K562 (cell line): ENCODE measurements around the gene ZNF701. TPM values are rescaled to one million over a fixed set of nuclear protein-coding genes. Genes with fewer than 3 reads are reported as not detected.
"Not testable (repeated sequence)": the region's sequence is repeated elsewhere in the genome, so short reads cannot be mapped to it uniquely, and the experiment has no call there.

Source experiments
- ATAC-seq: fragments of 200-7000 bp; cut with Tn5 transposase; 3 replicates; pipeline ENCODE4 v1.9.1; 2020; ENCODE audit warnings: moderate library complexity
- BruUV-seq: library from RNA; stranded (reverse); fragments of 400-500 nt; replicated peaks from 2 replicates; lab custom pipeline; 2021; lab: Mats Ljungman, UMichigan
- CTCF ChIA-PET: fragments of 300-600 bp; formaldehyde crosslinking; extraction: SDS; loops from one replicate; lab custom pipeline; 2021; ENCODE audit warnings: low intra/inter-chr PET ratio; lab: Yijun Ruan, JAX
- POLR2A ChIA-PET: fragments of 300-600, 350-650 bp; sonication (Branson Sonifier 250); formaldehyde crosslinking; extraction: SDS; loops from one replicate; lab custom pipeline; 2021; ENCODE audit warnings: antibody characterized with exemption, inconsistent platforms; lab: Yijun Ruan, JAX
- DNase-seq, 4 experiments: peaks; one replicate each; pipeline versions ENCODE4 v3.0.0 to v3.0.0-alpha.2; 2011 to 2018; ENCODE audit warnings: low spot score in 3 of 4, mixed read lengths in 3 of 4; ENCODE audit errors: extremely low read depth in 1 of 4
- FAIRE-seq: peaks from 2 replicates; lab custom pipeline; 2011; peaks lifted over from hg19 to GRCh38; lab: Jason Lieb, UNC
- H2AFZ ChIP-seq: 2 replicates; pipeline ENCODE4 v1.6.0; 2011; ENCODE audit warnings: low read depth, low read length, control low read depth, inconsistent platforms
- H3K27ac ChIP-seq: fragments of 200-600 bp; 3 replicates; pipeline ENCODE4 v1.8.0; 2011; ENCODE audit warnings: low read depth, mild to moderate bottlenecking, control low read depth, inconsistent platforms, low read length, moderate library complexity, mixed read lengths; ENCODE audit errors: extremely low read depth
- H3K27me3 ChIP-seq, 2 experiments: fragments of 300-600 bp in 1 of 2; 2 replicates in 1 of 2; 3 replicates in 1 of 2; pipeline versions ENCODE4 v1.6.0 to v1.8.0; 2011; ENCODE audit warnings: inconsistent platforms in 2 of 2, low read length in 2 of 2, mild to moderate bottlenecking in 1 of 2, mixed read lengths in 1 of 2, moderate library complexity in 1 of 2; ENCODE audit not compliant: control insufficient read depth in 2 of 2, insufficient read depth in 2 of 2
- H3K36me3 ChIP-seq: fragments of 300-600 bp; 3 replicates; pipeline ENCODE4 v1.8.0; 2011; ENCODE audit warnings: mild to moderate bottlenecking, low read length, inconsistent platforms; ENCODE audit not compliant: control insufficient read depth, insufficient read depth
- H3K4me1 ChIP-seq, 2 experiments: fragments of 200-600 bp in 1 of 2; replicated peaks in 1 of 2; 2 replicates in 1 of 2; 3 replicates in 1 of 2; pipeline versions ENCODE4 v1.5.1 to v1.8.0; 2011; ENCODE audit warnings: inconsistent platforms in 2 of 2, low read length in 2 of 2, mild to moderate bottlenecking in 1 of 2, mixed read lengths in 1 of 2, moderate library complexity in 1 of 2; ENCODE audit not compliant: control insufficient read depth in 2 of 2, insufficient read depth in 2 of 2
- H3K4me2 ChIP-seq: 2 replicates; pipeline ENCODE4 v1.6.1; 2011; ENCODE audit warnings: low read length, control low read depth, inconsistent platforms, mixed read lengths; ENCODE audit not compliant: insufficient read depth
- H3K4me3 ChIP-seq: fragments of 200-600 bp; sonication (generic), shearing (Covaris generic); 2 replicates; pipeline ENCODE4 v1.5.1; 2016; ENCODE audit warnings: control low read depth, inconsistent platforms
- H3K79me2 ChIP-seq: fragments of 200-600 bp; 3 replicates; pipeline ENCODE4 v1.8.0; 2011; ENCODE audit warnings: low read length, inconsistent platforms; ENCODE audit not compliant: control insufficient read depth, insufficient read depth
- H3K9ac ChIP-seq, 2 experiments: 2 replicates each; pipeline versions ENCODE4 v1.6.0 to v1.6.1; 2011; ENCODE audit warnings: low read depth in 2 of 2, low read length in 2 of 2, control low read depth in 1 of 2, inconsistent platforms in 1 of 2, mild to moderate bottlenecking in 1 of 2, mixed read lengths in 1 of 2; ENCODE audit not compliant: insufficient read depth in 1 of 2
- H3K9me1 ChIP-seq: one replicate; pipeline ENCODE4 v1.6.0; 2011; ENCODE audit warnings: inconsistent platforms, mild to moderate bottlenecking, low read length, moderate library complexity; ENCODE audit not compliant: control insufficient read depth, insufficient read depth
- H3K9me3 ChIP-seq: replicated peaks from 2 replicates; pipeline ENCODE4 v1.5.1; 2011; ENCODE audit warnings: low read depth, low read length, inconsistent platforms; ENCODE audit not compliant: control insufficient read depth, insufficient read depth
- H4K20me1 ChIP-seq: replicated peaks from 2 replicates; pipeline ENCODE4 v1.6.1; 2011; ENCODE audit warnings: low read length, inconsistent platforms, mixed read lengths; ENCODE audit not compliant: control insufficient read depth, insufficient read depth
- DDX20 ChIP-seq: fragments of 450-650 bp; IDR thresholded peaks from 2 replicates; pipeline ENCODE4 v1.6.1; 2016; ENCODE audit warnings: missing genetic modification characterization, low read depth, mild to moderate bottlenecking, missing compliant biosample characterization, moderate library complexity
- NFE2L1 ChIP-seq: fragments of 450-650 bp; IDR thresholded peaks from 2 replicates; pipeline ENCODE4 v1.6.1; 2016; ENCODE audit warnings: missing genetic modification characterization, low read depth, mild to moderate bottlenecking, missing compliant biosample characterization, moderate library complexity, borderline replicate concordance
- NR2C1 ChIP-seq, 2 experiments: fragments of 450-650 bp; IDR thresholded peaks; 2 replicates each; pipeline ENCODE4 v1.6.1; 2017; ENCODE audit warnings: mild to moderate bottlenecking in 2 of 2, antibody characterized with exemption in 1 of 2, inconsistent platforms in 1 of 2, missing compliant biosample characterization in 1 of 2, missing genetic modification characterization in 1 of 2
- SLC30A9 ChIP-seq: fragments of 250-450 bp; sonication (Bioruptor Pico); IDR thresholded peaks from 2 replicates; pipeline ENCODE4 v1.8.0; 2022; ENCODE audit warnings: mild to moderate bottlenecking, moderate library complexity
- SREBF2 ChIP-seq: sonication (generic); formaldehyde crosslinking; IDR thresholded peaks from 2 replicates; pipeline ENCODE4 v1.4.0; 2020; ENCODE audit warnings: mild to moderate bottlenecking, missing genetic modification reagents
- ZFX ChIP-seq: sonication (generic); formaldehyde crosslinking; IDR thresholded peaks from 2 replicates; pipeline ENCODE4 v1.8.0; 2022; ENCODE audit warnings: mild to moderate bottlenecking, missing genetic modification reagents, moderate library complexity
- WGBS: fragments of 100-300 bp; shearing (Covaris generic); methylation state at CpG from one replicate; pipeline ENCODE4 v1.1.6; 2016; ENCODE audit warnings: low coverage, mixed read lengths; ENCODE audit not compliant: insufficient coverage; ENCODE audit errors: missing lambda C conversion rate; 5-methylcytosine and 5-hydroxymethylcytosine counted together
- in situ Hi-C: fragments of 300-500 bp; cut with MboI; formaldehyde crosslinking; loops from 4 replicates; pipeline ENCODE4 v1.15.0; 2018; ENCODE audit warnings: inconsistent platforms, mixed read lengths
- intact Hi-C: fragments of 100-400 bp; cut with micrococcal nuclease; formaldehyde crosslinking; loops from 2 replicates; pipeline ENCODE4 v1.14.2; 2022
- polyA plus RNA-seq, 8 experiments: library from polyadenylated mRNA; depleted of rRNA in 4 of 8; stranded (reverse) in 5 of 8; unstranded in 3 of 8; fragments of >200 nt; fragmentation: Nextera tagmentation in 2 of 8; fragmentation: Illumina TruSeq in 1 of 8; extraction: Ambion mirVana in 2 of 8; extraction: Trizol in 1 of 8; gene quantifications; 2 replicates each; pipeline versions ENCODE4 v1.2.1 to v1.2.3, GENCODE V29; 2011 to 2014; ENCODE audit warnings: inconsistent platforms in 1 of 8, missing spikeins in 1 of 8
- total RNA-seq, 7 experiments: library from RNA; depleted of rRNA in 6 of 7; stranded (reverse); fragments of >200 nt in 6 of 7; fragmentation: Illumina TruSeq in 2 of 7; extraction: Trizol in 2 of 7; gene quantifications; 2 replicates each; pipeline versions ENCODE4 v1.2.1 to v1.2.3, GENCODE V29; 2011 to 2021; ENCODE audit warnings: low replicate concordance in 1 of 7
- TF ChIP-seq, protein P1 (sequence below): IDR thresholded peaks from 3 replicates; pipeline ENCODE4 v1.6.1; 2011; ENCODE audit warnings: borderline replicate concordance, mild to moderate bottlenecking; ENCODE audit not compliant: insufficient read length, insufficient read depth

Gene ZNF701
- total and polyA plus RNA-seq, 9 of the 15 experiments (the other 6 are each of a cell fraction or from before 2014, with no cell fraction given), result 5.3 to 15.9 (median 10.1) TPM

DNA sequence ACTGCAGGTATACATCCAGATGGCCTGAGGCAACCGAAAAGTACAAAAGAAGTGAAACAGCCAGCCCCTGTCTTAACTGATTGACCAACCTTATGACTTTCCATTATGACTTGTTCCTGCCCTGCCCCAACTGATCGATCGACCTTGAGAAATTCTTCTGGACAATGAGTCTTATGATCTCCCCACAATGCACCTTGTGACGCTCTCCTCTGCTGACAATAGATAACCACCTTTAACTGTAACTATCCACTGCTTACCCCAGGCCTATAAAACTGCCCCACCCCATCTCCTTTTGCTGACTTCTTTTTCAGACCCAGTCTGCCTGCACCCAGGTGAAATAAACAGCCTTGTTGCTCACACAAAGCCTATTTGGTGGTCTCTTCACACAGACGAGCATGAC is 56.8 kb downstream of the ZNF701 start (continued):
- TF ChIP-seq SLC30A9, result no peak
- no peak for TF ChIP-seq DDX20
- TF ChIP-seq, protein P1, sequence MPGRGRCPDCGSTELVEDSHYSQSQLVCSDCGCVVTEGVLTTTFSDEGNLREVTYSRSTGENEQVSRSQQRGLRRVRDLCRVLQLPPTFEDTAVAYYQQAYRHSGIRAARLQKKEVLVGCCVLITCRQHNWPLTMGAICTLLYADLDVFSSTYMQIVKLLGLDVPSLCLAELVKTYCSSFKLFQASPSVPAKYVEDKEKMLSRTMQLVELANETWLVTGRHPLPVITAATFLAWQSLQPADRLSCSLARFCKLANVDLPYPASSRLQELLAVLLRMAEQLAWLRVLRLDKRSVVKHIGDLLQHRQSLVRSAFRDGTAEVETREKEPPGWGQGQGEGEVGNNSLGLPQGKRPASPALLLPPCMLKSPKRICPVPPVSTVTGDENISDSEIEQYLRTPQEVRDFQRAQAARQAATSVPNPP, result no peak
- no peak for TF ChIP-seq NR2C1 (IDR thresholded peaks at IDR 0.05)
- no peak for TF ChIP-seq NR2C1 (tag; IDR thresholded peaks at IDR 0.05)
- no peak for TF ChIP-seq SREBF2
- TF ChIP-seq ZFX (CRISPR knock-in tag), result no peak
- TF ChIP-seq NFE2L1 (tag), result no peak

DNA sequence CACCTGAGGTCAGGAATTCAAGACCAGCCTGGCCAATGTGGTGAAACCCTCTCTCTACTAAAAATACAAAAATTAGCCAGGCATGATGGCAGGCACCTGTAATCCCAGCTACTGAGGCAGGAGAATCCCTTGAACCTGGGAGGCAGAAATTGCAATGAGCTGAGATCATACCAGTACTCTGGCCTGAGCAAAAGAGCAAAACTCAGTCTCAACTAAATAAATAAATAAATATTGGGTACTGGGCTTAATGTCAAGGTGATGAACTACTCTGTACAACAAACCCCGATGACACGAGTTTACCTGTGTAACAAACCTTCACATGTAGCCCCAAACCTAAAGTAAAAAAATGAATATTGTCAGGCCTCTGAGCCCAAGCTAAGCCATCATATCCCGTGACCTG is 57.4 kb downstream of the ZNF701 start:
- H3K4me1 ChIP-seq, in situ Hi-C loops, ATAC-seq, intact Hi-C loops, FAIRE-seq, H3K9ac ChIP-seq, H2AFZ ChIP-seq, CTCF ChIA-PET, H3K79me2 ChIP-seq, BruUV-seq, H3K9me3 ChIP-seq, H3K4me2 ChIP-seq, POLR2A ChIA-PET, H3K27me3 ChIP-seq, H3K9me1 ChIP-seq, H3K4me3 ChIP-seq, DNase-seq, H4K20me1 ChIP-seq: not testable (repeated sequence)
- Histone ChIP-seq H3K36me3 (peaks cover 53% of the 10 kb centered on the region), H3K27ac (0 out of 3 replicates have a peak overlapping the region, but pooled peaks have one; percentile 44)
- WGBS, result 62% methylated on average over 3 of the region's 3 CpGs
